SK-N-SH treated with all-trans-retinoic acid at 6 μM for 48 hours (cell line): ENCODE measurements around the gene WNT7A.

Source experiments
- ARNTL ChIP-seq: fragments of 450-650 bp; formaldehyde crosslinking; IDR thresholded peaks from 2 replicates; pipeline ENCODE4 v1.5.0; 2020; ENCODE audit warnings: low read depth, mild to moderate bottlenecking, moderate library complexity, borderline replicate concordance
- CREB5 ChIP-seq: fragments of 250-450 bp; sonication (Bioruptor Pico); IDR thresholded peaks from 2 replicates; pipeline ENCODE4 v1.5.1; 2020; ENCODE audit warnings: low read depth, mild to moderate bottlenecking, moderate library complexity

- TF ChIP-seq CREB5 (no peak), ARNTL (no peak)
Measured at GRCh38 chr3:13901935-13902584, 22.2 kb upstream of the WNT7A start.
